DMS79 treated with DMSO at 0.1 percent for 48 hours (cell line): ENCODE results near the gene ABCA1.
A peak's percentile ranks its signal among the peaks of the same experiment; 100 is the strongest.
"Not testable (repeated sequence)": the region's sequence is repeated elsewhere in the genome, so short reads cannot be mapped to it uniquely, and the experiment has no call there.

ENCODE experiments used
- DNase-seq: peaks from one replicate; lab custom pipeline; 2025; lab: John Stamatoyannopoulos, UW

ABCA1 gene

GRCh38 chr9:104944356-104944755 lies 16.4 kb upstream of the ABCA1 start:
- DNase-seq: no peak

- DNase-seq: no peak
Measured at GRCh38 chr9:104941597-104941996, 13.6 kb upstream of the ABCA1 start.

GRCh38 chr9:104936291-104936690 lies 8.3 kb upstream of the ABCA1 start:
- no peak for DNase-seq

GRCh38 chr9:104935501-104935810 lies 7.5 kb upstream of the ABCA1 start:
- DNase-seq: not testable (repeated sequence)

GRCh38 chr9:104934691-104935500 lies 6.9 kb upstream of the ABCA1 start:
- no peak for DNase-seq

GRCh38 chr9:104933091-104933490 lies 5.1 kb upstream of the ABCA1 start:
- not testable (repeated sequence) for DNase-seq

- no peak for DNase-seq
Measured at GRCh38 chr9:104931256-104931655, 3.3 kb upstream of the ABCA1 start.

GRCh38 chr9:104927216-104927911 lies 591 bp downstream of the ABCA1 start:
- peak; percentile 28 for DNase-seq

GRCh38 chr9:104923740-104924139 lies 4.2 kb downstream of the ABCA1 start:
- peak; percentile 2 for DNase-seq

GRCh38 chr9:104923289-104923688 lies 4.7 kb downstream of the ABCA1 start:
- no peak for DNase-seq

GRCh38 chr9:104922748-104923147 lies 5.2 kb downstream of the ABCA1 start:
- DNase-seq: not testable (repeated sequence)

GRCh38 chr9:104921067-104921741 lies 6.8 kb downstream of the ABCA1 start:
- no peak for DNase-seq

GRCh38 chr9:104915753-104916152 lies 12.2 kb downstream of the ABCA1 start:
- DNase-seq: no peak

- no peak for DNase-seq
Measured at GRCh38 chr9:104915049-104915448, 12.9 kb downstream of the ABCA1 start.

GRCh38 chr9:104914466-104914865 lies 13.5 kb downstream of the ABCA1 start:
- DNase-seq: no peak

GRCh38 chr9:104912606-104913005 lies 15.3 kb downstream of the ABCA1 start:
- no peak for DNase-seq

GRCh38 chr9:104911032-104911607 lies 16.8 kb downstream of the ABCA1 start:
- DNase-seq: no peak

- no peak for DNase-seq
Measured at GRCh38 chr9:104907278-104907951, 20.5 kb downstream of the ABCA1 start.

GRCh38 chr9:104906441-104907277 lies 21.3 kb downstream of the ABCA1 start:
- no peak for DNase-seq

GRCh38 chr9:104905931-104906330 lies 22.0 kb downstream of the ABCA1 start:
- DNase-seq: no peak
